NB4 (cell line): ENCODE results near the gene KCNJ2.

Source experiments
- DNase-seq: peaks from one replicate; pipeline ENCODE4 v3.0.0; 2010; ENCODE audit warnings: low read depth
- H3K4me3 ChIP-seq: one replicate; pipeline ENCODE4 v1.5.1; 2011; ENCODE audit warnings: mild to moderate bottlenecking, low read depth, low read length, moderate library complexity
- CTCF ChIP-seq: IDR thresholded peaks from one replicate; pipeline ENCODE4 v1.5.1; 2012; ENCODE audit warnings: low read depth, low read length
- MYC ChIP-seq: IDR thresholded peaks from 2 replicates; pipeline ENCODE4 v1.6.1; 2011; ENCODE audit warnings: low read depth, low read length
- POLR2A ChIP-seq: IDR thresholded peaks from 2 replicates; pipeline ENCODE4 v1.6.1; 2011; ENCODE audit warnings: mild to moderate bottlenecking; ENCODE audit not compliant: insufficient read length; ENCODE audit errors: extremely low read depth
- TF ChIP-seq, protein P1 (sequence below): IDR thresholded peaks from 2 replicates; pipeline ENCODE4 v1.6.1; 2011; ENCODE audit warnings: low read depth, low read length

Gene KCNJ2

GRCh38 chr17:70205401-70205800 lies 36.1 kb downstream of the KCNJ2 start:
- DNase-seq, result no peak
- no peak for TF ChIP-seq CTCF
- TF ChIP-seq MYC, result no peak
- TF ChIP-seq POLR2A, result no peak
- H3K4me3 ChIP-seq, result no peak overlapping the region

- no peak overlapping the region for H3K4me3 ChIP-seq
- DNase-seq, result no peak
- no peak for TF ChIP-seq POLR2A
- TF ChIP-seq MYC, result no peak
- no peak for TF ChIP-seq CTCF
- TF ChIP-seq, protein P1, sequence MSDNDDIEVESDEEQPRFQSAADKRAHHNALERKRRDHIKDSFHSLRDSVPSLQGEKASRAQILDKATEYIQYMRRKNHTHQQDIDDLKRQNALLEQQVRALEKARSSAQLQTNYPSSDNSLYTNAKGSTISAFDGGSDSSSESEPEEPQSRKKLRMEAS, result no peak
Observed at GRCh38 chr17:70206361-70207010, 37.2 kb downstream of the KCNJ2 start.

- no peak for DNase-seq
- TF ChIP-seq, protein P1, result no peak
- TF ChIP-seq POLR2A (no peak), MYC (no peak), CTCF (no peak)
- H3K4me3 ChIP-seq, result no peak overlapping the region
Observed at GRCh38 chr17:70207184-70207583, 37.9 kb downstream of the KCNJ2 start.

- no peak for DNase-seq
- TF ChIP-seq, protein P1, result no peak
- TF ChIP-seq MYC (no peak), POLR2A (no peak), CTCF (no peak)
- H3K4me3 ChIP-seq, result no peak overlapping the region
Observed at GRCh38 chr17:70208080-70208794, 38.9 kb downstream of the KCNJ2 start.

DNA sequence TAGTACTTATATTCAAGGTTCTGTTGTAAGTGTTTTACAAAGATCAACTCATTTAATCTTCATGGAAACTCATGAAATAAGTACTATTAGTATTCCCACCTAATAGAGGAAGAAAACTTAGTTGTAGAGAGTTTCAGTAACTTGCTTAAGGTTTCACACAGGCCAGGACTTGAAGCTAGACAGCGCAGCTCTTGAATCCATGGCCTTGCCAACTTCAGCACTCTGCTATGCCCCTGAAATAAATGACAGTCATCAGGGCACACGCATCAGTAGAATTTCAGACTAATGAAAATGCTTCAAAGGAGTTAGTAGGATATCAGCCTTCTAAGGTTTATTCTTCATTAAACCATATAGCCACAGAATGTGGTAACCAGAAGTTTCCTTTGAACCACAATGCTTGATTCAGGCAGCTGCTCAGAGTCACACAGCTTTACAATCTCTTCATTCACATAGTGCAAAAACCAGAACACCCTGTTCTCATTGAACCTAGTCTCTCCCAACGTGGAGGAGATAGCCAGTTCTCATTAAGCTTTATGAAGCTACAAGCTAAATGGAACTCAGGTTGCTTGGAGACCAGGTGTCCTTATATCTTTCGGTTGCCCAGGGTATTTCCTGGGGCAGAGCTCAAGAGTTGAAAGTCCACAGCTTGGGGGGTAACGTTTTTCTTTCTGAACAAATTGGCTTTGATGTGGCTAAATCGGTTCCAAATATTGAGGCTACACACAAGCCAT lies 39.7 kb downstream of the KCNJ2 start:
- TF ChIP-seq, protein P1, result no peak
- TF ChIP-seq CTCF (no peak), POLR2A (no peak), MYC (no peak)
- DNase-seq, result no peak
- H3K4me3 ChIP-seq, result no peak overlapping the region
